HG03442 (cell line): ENCODE measurements around the gene SMAD1.

Experiments used
- ATAC-seq: cut with Tn5 transposase; IDR thresholded peaks from one replicate; pipeline ENCODE4 v1.9.1; 2021; ENCODE audit warnings: mild to moderate bottlenecking, moderate library complexity; ENCODE audit not compliant: unreplicated experiment

The SMAD1 gene

GRCh38 chr4:145481164-145481941 lies at the start of gene SMAD1:
Gene SMAD1 (plus strand): TSS chr4:145481853. CDS start chr4:145514614, 32,761 bp downstream.
- ATAC-seq, result peak; percentile 47

DNA sequence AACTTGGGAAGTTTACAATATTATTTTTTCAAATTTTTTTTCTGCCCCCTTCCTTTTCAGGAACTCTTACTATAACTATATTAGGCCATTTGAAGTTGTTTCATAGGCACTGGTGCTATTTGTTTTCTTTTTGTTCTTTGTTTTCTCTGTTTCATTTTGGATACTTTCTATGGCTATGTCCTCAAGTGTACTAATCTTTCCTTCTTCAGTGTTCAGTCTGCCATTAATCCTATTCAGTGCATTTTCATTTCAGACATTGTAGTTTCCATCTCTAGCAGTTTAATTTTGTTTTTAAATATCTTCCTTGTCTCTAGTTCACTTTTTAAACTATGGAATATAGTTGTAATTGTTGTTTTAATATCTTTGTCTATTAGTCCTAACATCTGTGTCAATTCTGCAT lies 48.0 kb upstream of the SMAD1 start:
- no peak for ATAC-seq

DNA sequence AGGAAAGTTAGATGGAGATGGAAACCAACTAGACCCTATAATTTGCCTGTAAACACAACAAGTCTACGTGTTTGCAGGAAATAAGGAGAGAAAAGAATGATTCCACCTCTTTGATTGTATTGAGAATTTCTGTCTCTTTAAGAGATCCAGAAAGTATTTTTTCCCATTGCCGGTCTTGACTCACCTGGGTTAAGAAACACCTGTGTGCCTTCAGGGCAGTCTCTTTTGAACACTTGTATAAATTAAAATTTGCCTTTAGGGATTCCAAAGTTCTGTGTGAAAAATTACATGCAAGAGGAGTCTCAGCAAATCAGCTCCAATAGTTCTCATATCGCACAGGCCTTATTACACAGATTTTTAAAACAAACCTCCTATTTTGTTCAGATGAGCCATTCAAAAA lies 46.0 kb upstream of the SMAD1 start:
- no peak for ATAC-seq

DNA sequence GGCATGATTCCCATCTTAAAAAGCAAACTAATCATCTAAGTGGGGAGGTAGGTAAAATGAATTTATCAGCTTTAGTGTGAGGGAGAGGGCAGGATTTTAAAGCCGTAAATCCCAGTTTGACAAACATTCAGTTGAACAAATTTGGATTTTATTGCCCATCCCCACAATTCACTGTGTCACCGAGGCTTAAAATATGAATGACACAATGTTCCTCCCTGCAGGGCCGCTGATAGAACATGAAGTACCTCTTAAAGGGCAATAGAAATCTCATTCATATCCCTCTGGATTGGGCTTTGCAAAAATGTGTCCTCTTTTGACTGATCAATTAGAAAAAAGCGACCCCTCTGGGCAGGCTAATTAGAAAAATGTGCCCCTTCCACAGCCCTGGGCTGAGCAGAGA lies 45.5 kb upstream of the SMAD1 start:
- ATAC-seq, result no peak

DNA sequence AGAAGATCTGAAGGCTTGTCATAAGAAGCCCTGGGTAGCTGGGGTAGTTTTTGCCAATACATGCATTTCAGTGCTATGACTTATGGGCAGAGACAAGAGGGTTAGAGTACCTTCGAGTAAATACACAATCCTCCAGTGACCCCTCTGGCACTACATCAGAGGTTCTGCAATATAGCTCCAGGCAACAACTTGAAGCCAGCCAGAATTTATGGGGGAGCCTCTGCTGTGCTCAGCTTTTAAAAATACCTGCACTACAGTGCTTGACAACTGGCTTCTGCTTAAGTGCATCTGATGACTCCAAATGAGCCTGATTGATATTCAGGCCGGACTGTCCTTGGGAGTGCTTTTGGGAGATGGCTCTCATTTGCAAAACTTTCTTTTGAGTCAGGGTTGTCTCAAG lies 44.9 kb upstream of the SMAD1 start:
- no peak for ATAC-seq

DNA sequence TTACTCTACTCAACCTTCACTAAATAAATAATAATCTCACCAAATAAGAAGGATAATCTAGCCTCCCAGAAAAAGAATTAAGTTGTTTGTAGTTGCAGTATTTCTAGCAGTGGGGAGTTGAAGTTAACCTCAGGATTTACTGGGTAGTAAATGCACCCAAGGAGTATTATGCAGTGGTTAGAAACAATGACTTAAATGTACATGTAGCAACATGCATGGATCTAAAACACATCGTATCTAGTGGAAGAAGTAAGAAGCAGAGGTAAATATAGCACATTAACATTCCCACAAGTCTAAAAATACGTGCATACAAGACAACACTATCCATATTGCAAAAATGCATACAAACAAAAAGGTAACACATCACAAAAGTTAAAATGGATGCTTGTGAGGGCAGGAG lies 44.2 kb upstream of the SMAD1 start:
- no peak for ATAC-seq

- no peak for ATAC-seq
These were observed 43.4 kb upstream of the SMAD1 start for GRCh38 chr4:145438298-145438697.

DNA sequence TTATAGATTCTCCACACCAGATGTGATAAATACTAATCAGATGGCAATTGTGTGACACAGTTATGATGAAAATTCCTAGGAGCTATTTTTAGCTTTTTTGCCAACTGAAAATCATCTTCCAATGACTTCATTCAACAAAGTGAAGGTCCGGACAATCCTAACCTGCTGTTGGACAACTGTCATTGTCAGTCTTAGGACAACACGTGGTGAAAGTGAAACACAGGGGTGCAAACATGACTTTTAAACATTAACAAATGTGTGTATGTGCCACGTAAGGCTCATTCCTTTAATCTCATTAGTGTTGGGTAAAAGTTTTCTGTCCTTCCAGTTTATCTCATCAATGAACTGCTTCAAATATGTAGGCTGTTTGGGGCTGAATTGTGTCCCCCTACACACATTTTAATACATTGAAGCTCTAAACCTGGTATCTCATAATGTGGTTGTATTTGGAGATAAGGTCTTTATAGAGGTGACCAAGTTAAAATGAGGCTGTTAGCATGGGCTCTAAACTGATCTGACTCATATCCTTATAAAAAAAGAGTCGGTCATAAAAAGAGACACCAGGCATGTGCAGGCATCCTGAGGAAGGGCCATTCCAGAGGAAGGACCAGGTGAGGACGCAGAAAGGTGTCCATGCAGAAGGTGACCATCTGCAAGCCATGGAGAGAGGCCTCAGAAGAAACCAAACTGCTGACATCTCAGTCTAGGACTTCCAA lies 41.2 kb upstream of the SMAD1 start:
- ATAC-seq, result no peak

DNA sequence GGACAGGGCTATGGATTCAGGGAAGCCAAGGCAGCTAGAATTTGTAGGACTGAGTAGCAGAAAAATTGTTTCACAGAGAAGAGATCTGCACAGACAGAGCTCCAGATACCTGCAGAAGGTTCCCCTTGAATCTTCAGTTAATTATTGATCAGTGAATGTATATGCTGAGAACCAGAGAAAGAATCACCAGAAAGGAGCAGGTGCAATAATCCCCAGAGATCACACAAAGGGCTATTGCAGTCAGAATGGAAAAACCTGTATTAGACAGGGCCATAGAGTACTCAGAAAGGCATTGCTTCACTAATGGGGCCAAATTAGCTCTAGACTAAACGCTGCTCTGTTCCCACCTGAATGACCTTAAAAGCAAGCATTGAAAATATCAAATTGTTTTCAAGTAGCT lies 35.5 kb upstream of the SMAD1 start:
- peak; percentile 81 for ATAC-seq

DNA sequence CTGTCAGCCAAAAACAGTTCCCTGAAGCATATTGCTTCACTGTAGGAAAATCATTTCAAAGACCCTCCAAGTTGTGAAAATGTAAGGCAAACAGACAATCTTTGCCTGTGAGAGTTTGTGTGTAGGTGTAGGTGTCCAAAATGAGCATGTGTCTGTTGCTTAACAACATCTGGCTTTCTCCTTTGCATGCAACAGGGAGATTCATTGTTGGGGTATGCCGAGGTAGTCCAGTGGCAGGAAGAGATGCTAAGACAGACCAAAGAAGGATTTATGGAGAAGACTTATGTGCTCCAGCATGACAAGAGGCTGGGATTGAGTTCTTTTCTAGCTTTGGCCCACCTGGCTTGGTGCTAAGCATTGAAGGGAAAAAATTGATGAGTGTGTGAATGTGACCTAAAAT lies 29.8 kb upstream of the SMAD1 start:
- no peak for ATAC-seq

DNA sequence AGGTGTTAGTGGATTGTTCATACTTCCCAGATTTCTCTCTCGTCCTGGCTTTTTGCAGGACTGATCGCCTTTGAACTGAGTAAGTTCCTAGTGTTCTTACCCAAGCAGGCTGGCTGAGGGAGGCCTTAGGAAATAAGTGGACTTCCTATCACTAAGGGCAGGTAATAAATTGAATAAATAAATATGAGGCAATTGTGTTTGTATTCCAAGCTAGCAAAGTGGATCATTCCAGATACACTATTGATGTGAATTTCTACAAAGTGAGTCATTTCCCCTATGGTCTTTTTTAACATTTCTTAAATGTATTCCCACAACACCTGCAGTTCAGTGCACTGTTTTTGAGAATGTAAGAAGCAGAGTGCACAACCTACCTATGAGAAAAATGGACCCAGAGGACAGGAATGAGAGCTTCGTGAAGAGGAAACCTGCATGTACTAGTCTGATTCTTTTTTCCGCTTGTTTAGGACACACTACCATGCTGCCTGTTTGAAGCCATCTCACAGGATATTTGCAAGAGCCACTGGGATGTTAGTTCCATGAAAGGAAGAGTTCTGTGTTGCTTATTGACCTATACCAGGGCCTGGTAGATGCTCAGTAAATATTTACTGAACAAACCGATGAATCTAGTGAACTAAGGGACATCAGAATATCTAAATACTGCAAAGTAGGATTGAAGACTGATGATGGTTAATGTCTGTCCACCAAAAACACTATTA lies 29.0 kb upstream of the SMAD1 start:
- ATAC-seq, result no peak

GRCh38 chr4:145453163-145453520 lies 28.5 kb upstream of the SMAD1 start:
- no peak for ATAC-seq

GRCh38 chr4:145473203-145473602 lies 8.4 kb upstream of the SMAD1 start:
- no peak for ATAC-seq

DNA sequence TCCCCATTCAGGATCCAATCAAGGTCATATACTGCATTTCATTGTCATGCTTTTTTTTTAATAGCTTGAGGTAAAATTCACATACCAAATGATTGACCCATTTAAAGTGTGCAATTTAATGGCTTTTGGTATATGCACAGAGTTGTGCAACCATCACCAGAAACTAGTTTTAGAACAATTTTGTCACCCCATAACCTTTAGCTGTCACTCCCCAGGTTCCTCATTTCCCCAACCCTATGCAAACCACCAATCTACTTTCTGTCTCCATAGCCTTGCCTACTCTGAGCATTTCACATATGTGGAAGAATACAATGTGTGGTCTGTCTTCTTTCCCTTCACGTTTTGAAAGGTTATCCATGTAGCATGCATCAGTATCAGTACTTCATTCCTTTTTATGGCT lies 1.4 kb upstream of the SMAD1 start:
- no peak for ATAC-seq

DNA sequence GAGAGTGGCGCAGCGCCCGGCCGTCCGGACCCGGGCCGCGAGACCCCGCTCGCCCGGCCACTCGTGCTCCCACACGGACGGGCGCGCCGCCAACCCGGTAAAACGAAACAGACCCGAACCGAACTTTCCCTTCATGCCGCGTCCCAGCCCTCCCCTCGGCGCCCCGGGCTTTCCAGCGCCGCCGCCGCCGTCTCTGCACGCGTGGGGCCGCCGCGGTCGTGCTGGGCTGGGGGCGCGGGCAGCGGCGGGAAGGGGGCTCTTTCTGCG lies 222 bp downstream of the SMAD1 start:
- no peak for ATAC-seq

DNA sequence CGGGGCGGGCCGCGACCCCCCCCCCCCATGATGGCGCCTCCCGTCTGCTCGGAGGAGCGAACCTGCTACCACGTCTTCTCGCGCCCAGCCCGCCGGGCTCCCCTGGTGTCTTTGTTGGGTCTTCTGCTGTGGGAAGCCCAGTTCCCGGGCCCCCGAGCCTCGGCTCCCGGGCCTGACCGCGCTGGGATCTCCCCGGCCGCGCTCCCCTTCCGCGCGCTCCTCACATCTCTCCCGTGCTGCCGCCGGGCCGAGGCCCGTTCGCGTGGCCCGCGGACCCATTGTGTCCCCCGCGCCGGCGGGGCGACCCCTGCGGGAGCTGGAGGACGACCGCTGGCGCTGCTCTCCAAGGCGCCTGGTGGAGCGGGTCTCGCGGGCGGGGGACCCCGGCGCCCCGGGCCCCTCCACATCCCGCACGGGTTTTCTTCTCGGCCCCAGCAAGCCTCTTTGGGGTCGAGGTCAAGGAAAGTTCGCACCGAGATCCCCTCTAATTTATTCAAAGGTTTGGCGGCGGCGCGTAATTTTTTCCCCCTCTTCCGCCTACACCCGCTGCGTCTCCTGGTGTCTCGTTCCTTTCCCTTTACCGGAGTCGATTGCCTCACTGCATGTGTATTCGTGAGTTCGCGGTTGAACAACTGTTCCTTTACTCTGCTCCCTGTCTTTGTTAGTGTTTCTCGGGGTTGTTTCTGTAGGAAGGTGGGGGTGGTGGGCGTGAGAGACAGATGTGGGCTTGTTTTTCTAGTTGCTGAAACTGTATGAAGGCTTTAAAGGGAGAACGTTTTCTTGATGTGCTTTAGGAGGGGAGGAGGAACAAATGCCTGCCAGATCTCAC lies 770 bp downstream of the SMAD1 start:
- ATAC-seq, result peak; percentile 30

- ATAC-seq, result no peak
These were observed 1.9 kb downstream of the SMAD1 start for GRCh38 chr4:145483514-145483913.

DNA sequence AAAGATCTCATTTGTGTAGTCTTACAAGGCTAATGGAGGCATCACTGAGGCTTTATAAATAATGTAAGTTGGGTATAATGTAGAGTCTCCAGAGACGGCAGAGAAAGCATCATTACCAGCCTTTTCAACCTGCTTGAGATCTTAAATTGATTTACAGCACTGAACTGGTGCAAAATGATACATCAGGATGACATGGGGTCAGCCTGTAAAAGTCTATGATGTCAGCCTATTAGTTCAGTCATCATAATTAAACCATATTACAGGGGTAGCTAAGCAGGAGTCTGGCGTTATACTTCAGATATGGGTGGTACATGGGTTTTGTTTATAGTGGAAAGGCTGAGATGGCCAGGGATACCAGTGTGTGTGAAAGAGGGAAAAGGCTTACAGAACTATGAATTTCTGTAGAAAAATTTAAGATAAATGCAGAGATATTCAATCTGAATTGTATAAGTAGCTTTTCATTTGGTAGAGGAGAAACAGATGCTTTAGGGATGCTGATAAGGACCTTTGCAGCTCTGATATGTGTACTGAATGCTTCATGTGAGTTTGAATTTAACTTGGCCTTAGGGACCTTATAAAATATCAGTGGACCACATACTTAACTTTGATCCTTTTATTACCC lies 2.7 kb downstream of the SMAD1 start:
- ATAC-seq, result no peak

GRCh38 chr4:145485120-145485519 lies 3.5 kb downstream of the SMAD1 start:
- ATAC-seq, result no peak

DNA sequence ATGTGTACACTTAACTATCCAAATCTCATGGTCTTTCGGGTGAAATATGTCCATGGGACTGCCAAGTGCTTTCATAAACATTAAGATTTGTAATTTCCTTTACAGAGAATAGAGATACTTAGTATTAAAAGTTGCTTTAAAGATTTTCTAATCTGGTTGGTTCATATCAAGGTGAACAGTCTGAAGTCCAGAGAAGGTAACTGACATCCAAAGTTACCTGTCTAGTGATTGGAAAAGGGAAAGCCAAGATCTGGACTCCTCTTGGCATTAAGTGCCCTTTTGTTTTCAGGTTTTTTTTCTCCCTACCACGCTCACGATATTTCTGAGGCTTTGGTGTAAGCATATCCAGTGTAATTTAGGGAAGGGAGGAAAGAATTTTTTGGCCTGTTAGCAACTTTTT lies 5.0 kb downstream of the SMAD1 start:
- ATAC-seq, result no peak

GRCh38 chr4:145487631-145488030 lies 6.0 kb downstream of the SMAD1 start:
- ATAC-seq, result peak; percentile 96
